Thyroid gland (tissue), 4 donors: ENCODE measurements around the gene ZNF484.
"Not testable (repeated sequence)": the region's sequence is repeated elsewhere in the genome, so short reads cannot be mapped to it uniquely, and the experiment has no call there.

Experiments
- CTCF ChIP-seq, 6 experiments: fragments of 200-600 bp in 3 of 6; fragments of 450-650 bp in 3 of 6; sonication (generic) in 3 of 6; IDR thresholded peaks; one replicate each; pipeline ENCODE4 v1.5.1; 2016 to 2019; ENCODE audit warnings: antibody characterized with exemption in 6 of 6, mild to moderate bottlenecking in 2 of 6, inconsistent platforms in 1 of 6, moderate library complexity in 1 of 6
- POLR2A ChIP-seq, 2 donors: fragments of 450-650 bp; IDR thresholded peaks; one replicate each; pipeline ENCODE4 v1.6.1; 2017; ENCODE audit warnings: antibody characterized with exemption in 2 of 2, mild to moderate bottlenecking in 2 of 2, moderate library complexity in 1 of 2

GRCh38 chr9:92848740-92849139 is 29.1 kb downstream of the ZNF484 start:
- TF ChIP-seq CTCF, POLR2A (IDR thresholded peaks at IDR 0.05): not testable (repeated sequence)
